KBM-7 (cell line): ENCODE results near the gene FXYD4.
"Not testable (repeated sequence)": the region's sequence is repeated elsewhere in the genome, so short reads cannot be mapped to it uniquely, and the experiment has no call there.

Experiments
- DNase-seq: peaks from one replicate; pipeline ENCODE4 v3.0.0-alpha.2; 2015
- in situ Hi-C: fragments of 300-500 bp; cut with MboI; formaldehyde crosslinking; loops from 2 replicates; pipeline ENCODE4 v1.14.3; 2020; ENCODE audit warnings: low sequenced_read_pairs, low pct_unique_long_range_greater_than_20kb, mixed read lengths

The FXYD4 gene

GRCh38 chr10:43390759-43391158, 19.3 kb downstream of the FXYD4 start:
- peak; percentile 51 for DNase-seq
- in situ Hi-C loops, result no loop called here

- no peak for DNase-seq
- in situ Hi-C loops, result no loop called here
These were observed 20.1 kb downstream of the FXYD4 start for GRCh38 chr10:43391496-43391895.

GRCh38 chr10:43392748-43393147, 21.3 kb downstream of the FXYD4 start:
- DNase-seq, result no peak
- in situ Hi-C loops, result no loop called here

- DNase-seq, in situ Hi-C loops: not testable (repeated sequence)
These were observed 21.8 kb downstream of the FXYD4 start for GRCh38 chr10:43393186-43393585.

DNA sequence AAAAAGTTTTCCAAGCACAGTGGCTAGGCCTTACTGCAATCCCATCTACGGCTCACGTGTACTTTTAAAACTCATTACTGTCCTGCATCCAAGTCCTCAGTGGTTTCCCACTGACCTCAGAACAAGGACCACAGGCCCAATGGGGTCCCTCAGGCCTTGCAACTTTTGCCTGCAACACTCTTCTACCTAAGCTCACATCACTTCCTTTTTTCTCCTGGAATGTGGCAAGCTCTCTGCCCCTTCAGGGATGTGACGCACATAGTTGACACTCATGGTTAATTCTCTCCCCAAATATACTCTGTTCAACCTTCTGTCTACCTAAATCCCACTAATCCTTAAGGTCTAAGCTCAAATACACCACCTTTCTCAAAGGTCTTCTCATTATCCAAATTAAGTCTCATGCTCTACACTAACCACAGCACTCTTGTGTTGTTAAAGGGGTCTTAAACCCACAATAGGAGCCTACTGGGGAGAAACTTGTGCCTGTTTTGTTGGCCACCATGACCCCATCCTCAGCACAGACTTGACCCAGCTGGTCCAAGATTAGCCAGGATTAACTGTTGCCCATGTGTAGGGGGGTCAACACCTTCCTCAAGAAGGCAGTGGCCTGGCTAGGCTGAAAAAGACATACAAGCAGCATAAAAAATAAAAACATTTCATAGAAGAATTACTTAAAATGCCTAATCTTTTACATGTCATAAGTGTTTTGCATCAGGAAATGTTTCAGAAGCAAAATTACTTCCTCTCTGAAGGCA, 22.3 kb downstream of the FXYD4 start:
- in situ Hi-C loops, result no loop called here
- peak; percentile 49 for DNase-seq

- in situ Hi-C loops, result no loop called here
- no peak for DNase-seq
These were observed 23.4 kb downstream of the FXYD4 start for GRCh38 chr10:43394868-43395267.

- in situ Hi-C loops, result no loop called here
- peak; percentile 58 for DNase-seq
These were observed 24.2 kb downstream of the FXYD4 start for GRCh38 chr10:43395571-43396060.

GRCh38 chr10:43396061-43396927, 24.9 kb downstream of the FXYD4 start:
- DNase-seq, result peak; percentile 62
- in situ Hi-C loops, result no loop called here

DNA sequence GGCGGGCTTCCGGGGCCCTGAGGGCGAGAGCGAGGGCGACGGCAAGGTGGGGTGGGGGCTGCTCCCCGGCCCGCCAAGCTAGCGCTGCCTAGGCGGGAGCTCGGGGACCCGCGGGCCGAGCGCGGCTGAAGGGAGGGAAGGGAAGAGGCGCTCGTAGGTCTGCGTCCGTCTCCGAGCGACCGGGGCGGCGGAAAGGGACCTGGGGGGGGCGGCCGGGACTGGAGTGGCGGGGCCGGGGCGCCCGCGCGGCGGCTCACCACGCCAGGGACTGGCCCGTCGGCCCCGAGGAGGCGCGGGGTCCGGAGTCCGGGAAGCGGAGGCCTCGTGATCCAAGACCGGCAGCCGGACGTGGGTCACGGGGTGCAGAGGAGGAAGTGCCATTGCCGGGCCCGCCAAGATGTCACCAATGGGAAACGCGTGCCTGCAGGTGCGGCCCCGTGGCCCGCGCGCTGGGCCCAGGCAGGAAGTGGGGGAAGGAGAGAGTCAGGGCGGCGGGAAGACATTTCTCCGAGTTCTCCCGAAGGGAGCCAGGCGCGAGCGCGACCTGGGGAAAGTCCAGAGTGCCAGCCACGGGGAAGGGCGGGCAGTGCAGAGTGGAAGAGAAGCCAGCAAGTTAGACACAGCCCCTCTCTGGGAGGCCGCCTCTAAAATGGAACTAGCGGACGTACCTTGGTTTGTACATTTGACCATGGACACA, 25.6 kb downstream of the FXYD4 start:
- in situ Hi-C loops, result no loop called here
- DNase-seq, result peak; percentile 93

DNA sequence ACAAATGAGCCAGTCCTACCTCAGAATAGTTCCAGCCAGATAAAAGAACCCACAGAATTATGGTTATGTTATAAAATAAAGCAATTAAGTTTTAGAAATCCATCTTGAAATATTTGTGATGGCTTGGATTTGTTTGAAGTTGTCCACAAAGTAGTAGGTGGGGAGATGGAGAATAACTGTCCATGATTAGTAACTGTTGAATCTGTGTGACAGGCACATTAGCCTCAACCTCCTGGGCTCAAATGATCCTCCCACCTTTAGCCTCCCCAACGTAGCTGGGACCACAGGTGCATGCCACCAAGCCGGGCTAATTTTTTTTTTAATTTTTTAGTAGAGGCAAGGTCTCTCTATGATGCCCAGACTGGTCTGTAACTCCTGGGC, 27.5 kb downstream of the FXYD4 start:
- in situ Hi-C loops, result no loop called here

DNA sequence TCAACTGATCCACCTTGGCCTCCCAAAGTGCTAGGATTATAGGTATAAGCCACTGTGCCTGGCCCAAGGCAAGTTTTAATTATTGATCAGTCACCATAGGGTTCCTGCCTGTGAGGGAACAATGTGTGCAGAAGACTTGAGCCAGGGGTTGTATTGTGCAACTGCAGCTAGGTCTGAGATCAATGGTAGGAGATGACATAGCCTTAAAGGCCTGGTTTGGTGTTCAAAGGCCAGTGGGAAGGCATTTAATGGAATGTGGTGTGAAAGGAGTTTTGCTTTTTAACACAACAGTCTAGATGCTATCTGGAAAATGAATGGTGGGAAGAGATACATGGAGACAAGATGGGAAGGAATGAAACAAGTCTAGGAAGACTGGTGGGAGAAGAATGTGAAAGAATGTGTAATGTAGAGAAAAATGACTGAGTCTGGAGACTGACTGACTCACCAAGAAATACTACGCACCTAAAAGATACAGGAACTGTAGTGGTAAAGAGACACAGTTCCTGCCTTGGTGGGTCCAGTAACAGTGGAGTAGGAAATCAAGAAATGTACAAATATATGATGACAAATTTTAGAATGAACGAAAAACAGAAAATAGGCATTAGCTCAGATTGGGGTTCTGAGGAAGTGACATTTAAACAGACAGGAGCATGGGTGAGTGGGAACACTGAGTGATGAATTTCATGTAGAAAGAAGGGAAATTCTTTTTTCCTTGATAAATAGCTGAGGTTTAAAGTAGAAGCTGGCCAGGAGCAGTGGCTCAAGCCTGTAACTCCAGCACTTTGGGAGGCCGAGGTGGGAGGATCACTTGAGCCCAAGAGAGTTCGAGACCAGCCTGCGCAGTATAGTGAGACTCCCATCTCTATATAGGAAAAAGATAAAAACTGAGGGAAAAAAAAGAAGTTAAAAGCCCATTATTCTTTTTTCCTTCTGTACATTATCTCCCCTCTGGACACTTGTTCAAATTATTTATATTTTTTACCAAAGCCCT, 28.2 kb downstream of the FXYD4 start:
- in situ Hi-C loops, result no loop called here
- DNase-seq, result no peak

More for the DNA sequence above, 27.5 kb downstream of the FXYD4 start:
- DNase-seq, result no peak

DNA sequence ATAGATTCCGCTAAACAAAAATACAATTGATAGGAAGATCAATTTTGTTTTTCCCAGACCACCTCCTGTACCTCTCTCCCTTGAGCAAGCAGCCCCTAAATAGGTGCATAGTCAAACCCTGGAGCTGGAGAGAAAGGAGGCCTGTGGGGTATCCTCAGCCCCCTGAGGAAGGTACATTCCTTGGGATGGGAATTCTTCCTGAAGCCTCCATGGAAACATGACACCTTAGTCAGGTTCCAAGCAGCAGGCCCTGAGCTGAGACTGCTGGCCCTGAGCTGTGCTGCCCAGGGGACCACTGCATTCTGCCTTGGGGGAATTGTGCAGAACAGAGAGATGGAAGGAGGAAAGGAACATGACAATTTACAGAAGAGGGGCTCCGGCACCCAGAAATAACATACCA, 30.2 kb downstream of the FXYD4 start:
- in situ Hi-C loops, result no loop called here
- DNase-seq, result no peak

DNA sequence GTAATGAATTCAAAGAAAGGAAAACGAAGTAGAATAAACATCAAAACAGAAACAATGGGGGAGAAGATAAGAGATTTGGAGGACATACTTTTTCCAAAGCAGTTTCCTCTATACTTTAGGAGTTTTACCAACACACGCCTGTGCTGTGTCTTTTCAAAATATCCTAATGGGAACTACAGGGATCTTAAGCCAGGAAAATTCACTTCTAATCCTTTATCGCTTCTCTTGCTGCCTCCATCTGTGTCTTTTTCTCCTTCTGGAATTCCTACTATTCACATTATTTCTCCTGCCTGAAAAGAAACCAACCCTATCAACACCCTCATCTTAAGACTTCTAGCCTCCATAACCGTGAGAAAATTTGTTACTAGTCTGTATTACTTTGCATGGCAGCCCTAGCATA, 30.7 kb downstream of the FXYD4 start:
- in situ Hi-C loops, result no loop called here
- no peak for DNase-seq

DNA sequence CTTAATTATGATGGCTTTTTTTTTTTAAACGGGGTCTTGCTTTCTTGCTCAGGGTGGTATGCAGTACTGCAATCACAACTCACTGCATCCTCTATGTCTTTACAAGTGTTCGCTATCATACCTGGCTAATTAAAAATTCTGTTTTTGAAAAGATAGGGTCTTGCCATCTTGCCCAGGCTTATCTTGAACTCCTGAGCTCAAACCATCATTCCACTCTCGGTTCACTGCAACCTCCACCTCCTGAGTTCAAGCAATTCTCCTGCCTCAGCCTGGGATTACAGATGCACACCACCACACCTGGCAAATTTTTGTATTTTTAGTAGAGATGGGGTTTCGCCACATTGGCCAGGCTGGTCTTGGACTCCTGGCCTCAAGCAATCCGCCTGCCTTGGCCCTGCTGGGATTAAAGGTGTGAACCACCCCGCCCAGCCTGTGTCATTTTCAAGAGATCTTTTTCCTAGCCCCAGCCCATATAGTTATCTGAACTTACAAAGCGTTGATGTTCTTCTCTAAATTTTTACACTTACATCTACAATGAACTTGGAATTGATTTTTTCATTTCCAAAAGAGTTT, 31.5 kb downstream of the FXYD4 start:
- DNase-seq, result no peak
- in situ Hi-C loops, result no loop called here

- in situ Hi-C loops, result no loop called here
- DNase-seq, result no peak
These were observed 32.7 kb downstream of the FXYD4 start for GRCh38 chr10:43403911-43404703.

DNA sequence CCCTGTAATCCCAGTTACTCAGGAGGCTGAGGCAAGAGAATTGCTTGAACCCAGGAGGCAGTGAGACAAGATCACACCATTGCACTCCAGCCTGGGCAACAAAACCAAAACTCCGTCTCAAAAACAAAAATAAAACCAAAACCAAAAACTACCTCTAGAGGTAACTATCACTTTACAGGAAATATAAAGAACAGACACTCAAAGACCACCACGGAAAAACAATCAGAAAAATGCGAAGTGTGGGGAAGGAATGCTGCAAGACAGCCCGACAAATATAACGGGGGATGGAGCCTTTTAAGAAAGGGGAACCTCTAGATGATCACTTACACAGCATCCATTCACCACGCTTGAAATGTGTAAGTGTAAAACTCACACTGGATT, 33.3 kb downstream of the FXYD4 start:
- peak; percentile 62 for DNase-seq
- in situ Hi-C loops, result no loop called here

- in situ Hi-C loops, result no loop called here
- DNase-seq, result no peak
These were observed 35.7 kb downstream of the FXYD4 start for GRCh38 chr10:43407148-43407575.
